NCI-H2196 (cell line): ENCODE results near the gene CFAP206.
A peak's percentile ranks its signal among the peaks of the same experiment; 100 is the strongest.

Experiments used
- DNase-seq: peaks from one replicate; lab custom pipeline; 2025; ENCODE audit not compliant: unreplicated experiment; lab: John Stamatoyannopoulos, UW

Gene CFAP206, protein sequence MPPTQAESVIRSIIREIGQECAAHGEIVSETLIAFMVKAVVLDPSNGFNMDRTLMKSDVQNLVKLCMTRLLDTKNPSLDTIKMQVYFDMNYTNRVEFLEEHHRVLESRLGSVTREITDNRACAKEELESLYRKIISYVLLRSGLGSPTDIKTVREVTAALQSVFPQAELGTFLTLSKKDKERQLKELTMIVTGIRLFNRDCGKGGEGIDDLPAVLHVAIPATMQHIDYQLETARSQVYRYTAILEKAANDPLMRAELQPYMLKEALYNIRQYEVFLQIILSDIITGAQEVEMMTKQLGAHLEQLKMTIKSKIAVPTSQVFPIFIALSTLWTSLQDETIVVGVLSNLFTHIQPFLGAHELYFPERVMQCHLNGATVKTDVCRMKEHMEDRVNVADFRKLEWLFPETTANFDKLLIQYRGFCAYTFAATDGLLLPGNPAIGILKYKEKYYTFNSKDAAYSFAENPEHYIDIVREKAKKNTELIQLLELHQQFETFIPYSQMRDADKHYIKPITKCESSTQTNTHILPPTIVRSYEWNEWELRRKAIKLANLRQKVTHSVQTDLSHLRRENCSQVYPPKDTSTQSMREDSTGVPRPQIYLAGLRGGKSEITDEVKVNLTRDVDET

DNA sequence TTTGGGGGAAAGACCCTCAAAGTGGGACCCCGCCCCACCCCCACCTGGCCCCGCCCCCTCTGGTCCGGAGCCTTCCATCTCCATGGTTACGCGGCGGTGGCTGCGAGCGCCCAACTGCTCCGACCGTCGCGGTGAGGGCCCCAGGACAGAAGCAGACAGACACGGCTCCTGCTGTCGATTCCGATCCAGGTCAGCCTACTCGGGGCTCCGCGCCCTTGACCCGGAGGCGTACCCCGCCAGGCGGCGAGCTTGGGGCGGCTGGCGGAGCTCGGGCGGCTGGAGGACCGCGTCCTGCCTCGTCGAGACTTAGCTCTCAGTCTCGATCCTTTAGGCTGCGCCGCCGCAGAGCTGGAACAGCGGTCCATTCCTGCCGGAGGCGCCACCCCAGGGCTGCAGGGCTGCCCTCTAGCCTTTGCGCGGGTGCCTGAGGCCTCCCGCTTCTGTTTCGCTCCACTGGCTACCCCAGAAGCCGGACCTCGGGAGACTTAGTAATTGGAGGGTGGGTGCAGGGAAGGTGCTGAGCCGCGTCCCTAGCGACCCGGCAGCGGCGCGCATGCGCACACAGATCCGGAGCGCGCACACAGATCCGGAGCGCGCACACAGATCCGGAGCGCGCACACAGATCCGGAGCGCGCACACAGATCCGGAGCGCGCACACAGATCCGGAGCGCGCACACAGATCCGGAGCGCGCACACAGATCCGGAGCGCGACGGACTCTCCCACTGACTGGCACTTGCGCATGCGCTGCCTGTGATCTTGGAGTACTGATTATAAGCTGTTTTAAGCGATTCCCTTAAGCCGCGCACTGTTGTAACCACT is at the start of gene CFAP206:
Gene CFAP206 (plus strand): TSS at position 72 of the 820 bp plus-strand sequence. CDS start 1,868 bp downstream, outside the sequence.
- DNase-seq = peak; percentile 85

DNA sequence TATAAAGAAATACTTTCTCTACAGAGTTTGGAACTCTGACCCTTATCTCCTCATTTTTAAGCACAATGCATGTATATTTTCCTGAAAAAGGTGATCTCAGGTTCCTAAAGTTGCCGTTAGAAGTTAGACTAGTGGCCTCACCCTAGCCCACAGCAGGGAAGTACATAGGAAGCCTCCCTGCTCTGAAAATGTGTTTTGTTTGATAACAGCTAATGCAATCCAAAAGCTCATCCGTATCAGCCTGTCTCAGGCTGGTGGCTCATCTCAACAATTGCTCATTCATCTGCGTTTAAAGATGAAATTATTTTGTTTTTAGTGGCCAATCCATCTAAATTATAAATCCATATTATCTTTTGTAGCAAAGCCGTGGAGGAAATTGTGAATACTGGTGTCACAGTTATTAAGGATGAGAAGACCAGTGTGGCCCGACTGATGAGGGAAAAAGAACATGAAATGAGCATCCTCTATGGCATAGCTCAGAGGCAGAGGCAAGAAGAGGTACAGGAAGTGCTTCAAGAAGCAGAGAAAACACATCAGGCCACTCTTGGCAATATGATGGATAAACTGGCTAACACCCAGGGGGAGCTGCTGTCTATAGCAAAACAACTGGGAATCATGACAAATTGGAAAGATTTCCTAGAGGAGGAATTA is 43.0 kb upstream of the CFAP206 start:
- no peak for DNase-seq

DNA sequence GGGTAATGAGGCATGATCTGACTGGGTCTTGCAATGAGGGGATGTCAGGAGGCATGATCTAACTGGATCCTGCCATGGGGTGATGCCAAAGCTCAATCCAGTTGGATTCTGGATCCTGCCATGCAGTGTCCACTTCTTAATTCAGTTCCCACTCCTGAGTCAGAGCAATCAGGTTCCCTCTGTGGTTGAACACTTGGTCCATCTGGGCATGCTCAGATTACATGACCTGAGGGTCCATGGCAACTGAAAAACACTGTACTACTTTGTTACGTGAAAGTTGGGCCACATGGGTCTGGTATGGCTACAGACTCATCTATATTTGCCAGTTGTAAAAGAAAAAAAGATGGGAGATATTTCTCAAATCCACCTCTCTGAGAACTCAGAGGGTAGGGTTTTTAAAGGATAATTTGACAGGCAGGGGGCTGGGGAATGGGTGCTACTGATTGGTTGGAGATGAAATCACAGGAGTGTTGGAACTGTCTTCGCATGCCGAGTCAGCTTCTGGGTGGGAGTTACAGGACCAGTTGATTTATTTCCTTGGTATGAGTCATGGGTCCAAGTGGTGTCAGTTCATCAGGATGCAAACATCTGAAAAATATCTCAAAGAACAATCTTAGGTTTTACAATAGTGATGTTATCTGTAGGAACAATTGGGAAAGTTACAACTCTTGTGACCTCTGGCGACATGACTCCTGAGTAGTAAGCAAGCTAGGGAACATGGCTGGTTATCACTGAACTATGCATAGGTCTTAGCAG is 41.5 kb upstream of the CFAP206 start:
- no peak for DNase-seq

DNA sequence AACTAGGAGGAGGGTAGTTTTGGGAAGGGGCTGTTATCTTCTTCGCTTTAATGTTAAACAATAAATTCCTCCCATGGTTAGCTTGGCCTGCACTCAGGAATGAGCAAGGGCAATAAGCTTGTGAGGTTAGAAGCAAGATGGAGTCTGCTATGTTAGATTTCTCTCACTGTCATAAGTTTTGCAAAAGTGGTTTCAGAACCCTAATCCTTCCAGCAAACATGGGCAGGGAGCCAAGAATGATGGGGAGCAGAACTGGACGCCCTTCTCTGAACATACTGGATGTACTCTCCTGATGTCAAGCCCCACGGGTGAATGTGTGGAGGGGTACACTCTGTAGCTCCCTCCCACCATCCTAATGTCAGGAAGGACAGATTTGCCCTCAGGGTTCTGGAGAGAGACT is 40.9 kb upstream of the CFAP206 start:
- DNase-seq = no peak

DNA sequence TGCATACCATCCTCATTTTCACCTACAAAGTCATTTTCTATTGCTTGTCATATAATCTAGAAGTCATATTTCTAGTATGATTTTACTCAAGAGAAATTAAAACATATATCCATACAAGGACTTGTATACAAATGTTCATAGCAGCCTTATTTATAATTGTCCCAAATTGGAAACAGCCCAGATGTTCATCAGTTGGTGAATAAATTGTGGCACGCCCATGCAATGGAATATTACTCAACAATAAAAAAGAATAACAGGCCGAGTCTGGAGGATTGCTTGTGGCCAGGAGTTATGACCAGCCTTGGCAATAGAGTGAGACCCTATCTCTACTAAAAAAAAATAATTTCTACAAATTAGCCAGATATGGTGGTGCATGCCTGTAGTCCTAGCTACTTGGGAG is 34.4 kb upstream of the CFAP206 start:
- no peak for DNase-seq

DNA sequence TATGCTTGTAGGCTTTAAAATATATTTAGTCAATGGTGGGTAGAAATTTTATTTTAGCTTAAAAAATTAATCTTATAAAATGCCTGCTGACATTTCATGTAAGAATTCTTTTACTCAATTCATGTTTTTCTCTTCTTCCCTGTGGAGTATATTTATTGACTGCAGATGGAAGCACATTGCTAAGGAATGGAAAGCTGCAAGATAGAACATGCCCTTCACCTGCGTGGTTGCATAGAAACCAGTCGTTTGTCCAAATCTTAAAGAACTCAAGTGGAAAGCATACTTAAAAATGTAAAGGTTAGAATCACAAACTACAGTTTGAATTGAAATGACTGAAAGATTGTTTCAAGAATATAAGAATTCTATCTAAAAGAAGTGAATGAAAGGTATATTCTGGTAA is 32.5 kb upstream of the CFAP206 start:
- no peak for DNase-seq

DNA sequence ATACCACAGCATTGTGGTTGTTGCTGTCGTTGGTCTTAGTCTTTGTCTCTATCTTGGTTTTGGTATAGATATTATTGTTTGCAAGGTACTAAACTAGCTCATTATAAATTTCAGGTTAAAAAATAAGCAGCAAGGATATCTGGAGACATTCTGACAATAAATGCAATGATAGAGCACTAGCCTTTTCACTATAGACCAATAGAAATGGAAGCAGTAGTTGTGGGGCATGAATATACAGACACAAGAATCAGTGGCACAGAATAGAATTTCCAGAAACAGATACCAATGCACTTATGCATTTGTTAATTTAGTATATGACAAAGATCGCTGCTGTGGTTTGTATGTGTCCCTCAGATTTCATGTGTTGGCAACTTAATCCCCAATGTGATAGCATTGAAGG is 31.1 kb upstream of the CFAP206 start:
- no peak for DNase-seq

DNA sequence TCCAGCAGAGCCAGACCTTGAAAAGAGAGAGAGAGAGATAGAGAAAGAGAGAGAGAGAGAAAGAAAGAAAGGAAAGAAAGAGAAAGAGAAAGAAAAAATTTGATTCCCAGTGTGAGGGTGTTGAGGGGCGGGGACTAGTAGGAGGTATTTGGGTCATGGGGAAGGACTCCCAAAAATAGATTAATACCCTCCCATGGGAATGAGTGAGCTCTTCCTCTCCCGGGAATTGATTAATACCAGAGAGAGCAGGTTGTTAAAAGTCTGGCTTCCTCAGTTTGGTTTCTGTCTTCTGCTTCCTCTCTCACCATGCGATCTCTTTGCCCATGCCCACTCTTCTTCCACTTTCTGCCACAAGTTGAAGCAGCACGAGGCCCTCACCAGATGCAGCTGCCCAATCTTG is 28.8 kb upstream of the CFAP206 start:
- DNase-seq = no peak

DNA sequence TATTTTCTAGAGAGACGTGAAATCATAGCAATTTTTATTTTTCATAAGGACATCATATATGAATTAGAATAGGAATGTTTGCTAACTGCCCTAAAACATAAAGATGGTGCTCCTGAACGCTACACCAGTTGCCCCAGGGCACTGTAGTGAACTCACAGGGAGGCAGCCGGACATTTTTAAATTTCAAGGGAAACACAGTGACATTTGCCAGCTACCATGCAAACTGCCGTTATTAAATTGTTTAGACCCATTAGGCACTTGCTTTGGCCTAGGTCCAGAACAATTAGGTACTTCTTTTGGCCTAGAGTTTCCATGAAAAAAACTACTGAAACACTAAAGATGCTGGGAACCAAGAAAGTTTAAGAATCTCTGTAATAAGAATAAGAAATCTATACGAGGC is 24.9 kb upstream of the CFAP206 start:
- DNase-seq = no peak

DNA sequence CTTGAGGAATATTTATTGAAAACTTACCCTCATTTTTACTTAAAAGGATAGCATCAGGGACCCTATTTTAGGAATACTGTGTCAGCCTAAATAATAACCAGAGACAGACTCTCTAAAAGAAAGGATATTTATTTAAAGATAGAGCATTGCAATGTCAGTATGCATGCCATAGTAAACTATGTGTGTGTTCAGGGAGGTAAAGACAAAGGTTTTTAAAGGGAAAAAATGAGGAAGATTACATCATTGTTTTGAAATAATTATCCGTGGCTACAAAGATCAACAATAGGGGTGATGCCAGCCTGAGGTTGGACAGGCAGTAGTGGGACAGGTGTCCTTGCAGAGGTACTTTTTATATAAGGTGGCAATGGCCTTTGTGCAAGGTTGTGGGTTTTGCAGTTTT is 23.7 kb upstream of the CFAP206 start:
- no peak for DNase-seq

DNA sequence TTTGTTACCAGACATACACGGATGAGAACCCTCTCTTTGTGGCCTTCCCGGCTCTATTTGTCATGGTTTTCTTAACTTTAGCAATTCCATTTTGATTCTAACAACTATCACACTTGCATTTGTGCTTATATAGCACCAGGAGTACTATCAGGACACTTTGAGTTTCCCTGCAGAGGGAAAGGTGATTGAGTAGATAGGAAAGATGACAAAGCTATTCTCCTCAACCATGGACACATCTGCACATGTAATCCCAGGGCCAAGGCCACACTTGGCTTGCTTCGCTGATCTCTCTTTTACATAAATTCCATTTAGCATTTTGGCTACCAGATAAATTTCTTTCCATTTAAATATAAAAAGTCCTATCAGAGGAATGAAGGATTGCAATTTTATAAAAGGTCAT is 23.3 kb upstream of the CFAP206 start:
- DNase-seq = no peak

DNA sequence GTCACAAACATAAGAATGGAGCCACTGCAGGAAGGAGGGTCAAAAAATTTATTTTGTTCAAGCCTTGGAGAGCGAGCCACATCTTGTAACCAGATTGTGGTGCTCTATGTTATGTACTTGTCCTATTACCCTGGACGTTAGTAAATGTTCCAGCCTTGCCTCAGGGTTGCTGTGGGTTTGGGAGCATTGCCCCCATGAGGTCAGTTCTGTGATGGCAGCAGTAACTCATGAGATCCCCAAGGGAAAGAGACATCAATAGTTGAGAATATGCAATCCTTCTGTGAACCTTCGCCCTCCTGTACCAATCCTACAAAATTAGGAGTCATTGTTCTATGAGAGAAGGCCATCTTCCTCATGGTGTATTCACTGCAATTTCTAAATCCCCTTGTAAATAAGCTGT is 16.4 kb upstream of the CFAP206 start:
- peak; percentile 52 for DNase-seq

DNA sequence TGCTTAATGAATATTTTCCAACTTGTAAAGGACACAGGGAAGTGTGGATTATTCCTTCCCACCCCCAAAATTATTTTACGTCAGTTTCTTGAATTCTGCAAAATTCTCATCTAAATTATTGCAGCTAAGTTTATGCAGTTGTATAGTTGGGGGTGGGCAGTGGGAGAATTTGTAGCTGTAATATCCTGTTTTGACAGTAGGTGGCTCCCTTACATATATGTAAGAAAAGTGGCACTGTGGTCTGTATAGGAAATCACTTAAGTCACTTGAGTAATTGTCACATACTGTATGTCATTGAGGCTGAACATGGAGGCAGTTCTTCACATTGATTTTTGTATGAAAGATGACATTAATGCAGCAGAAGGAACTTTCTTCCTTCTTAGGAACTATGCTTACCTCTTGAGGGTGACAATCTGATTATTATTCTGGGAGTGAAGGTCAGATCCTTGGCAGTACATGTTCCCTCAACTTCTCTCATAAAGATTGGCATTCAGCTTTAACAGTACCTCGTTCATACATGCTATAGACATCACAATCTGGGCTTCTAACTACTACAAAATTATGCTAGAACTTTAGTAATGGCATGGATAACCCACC is 14.6 kb upstream of the CFAP206 start:
- peak; percentile 62 for DNase-seq

DNA sequence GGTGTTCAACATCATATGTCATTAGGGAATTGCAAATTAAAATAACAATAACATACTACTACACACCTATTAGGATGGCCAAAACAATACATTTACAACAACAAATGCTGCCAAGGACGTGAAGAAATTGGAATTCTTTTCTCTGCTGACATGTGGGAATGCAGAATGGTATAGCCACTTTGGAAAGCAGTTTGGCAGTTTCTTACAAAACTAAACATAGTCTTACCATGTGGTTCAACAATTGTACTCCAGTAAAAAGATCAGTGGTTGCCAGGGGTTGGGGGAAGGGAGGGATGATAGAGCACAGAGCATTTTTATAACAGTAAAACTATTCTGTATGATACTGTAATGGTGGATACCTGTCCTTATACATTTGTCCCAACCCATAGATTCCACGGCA is 12.3 kb upstream of the CFAP206 start:
- DNase-seq = no peak

DNA sequence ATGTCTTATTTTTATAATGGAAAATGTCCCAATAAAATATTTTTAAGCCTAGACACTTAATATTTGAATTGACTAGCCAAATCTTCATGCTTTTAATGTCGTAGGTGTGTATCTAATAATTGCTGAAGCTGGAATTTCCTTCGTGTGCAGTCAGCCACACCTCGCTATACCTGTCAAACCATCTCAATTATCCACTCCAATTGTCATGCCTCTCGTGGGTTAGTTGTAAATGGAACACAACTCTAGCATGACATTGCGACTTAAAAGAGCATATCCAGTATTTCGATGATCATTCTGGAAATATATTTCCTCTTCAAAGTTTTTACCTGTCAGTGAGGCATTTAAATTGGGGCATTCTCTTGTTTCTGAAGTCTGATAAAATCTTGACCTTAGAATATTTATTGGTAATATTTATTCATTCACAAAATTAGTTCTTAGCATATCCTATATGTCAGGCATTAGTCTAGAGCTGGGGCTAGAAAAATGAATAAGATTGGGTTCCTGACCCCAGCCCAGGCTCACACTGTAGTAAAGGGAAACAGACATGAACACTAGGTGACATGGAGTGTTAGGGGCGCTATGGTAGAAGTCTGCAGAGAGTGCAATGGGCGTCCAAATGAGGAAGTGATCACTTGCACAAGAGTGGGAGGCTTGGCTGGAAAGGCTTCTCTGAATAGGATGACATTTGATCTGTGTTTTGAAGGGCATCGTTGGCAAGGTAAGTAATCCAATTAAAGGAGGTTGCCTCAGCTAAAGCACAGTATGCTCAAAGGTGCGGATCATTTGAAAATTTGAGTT is 11.0 kb upstream of the CFAP206 start:
- peak; percentile 11 for DNase-seq

DNA sequence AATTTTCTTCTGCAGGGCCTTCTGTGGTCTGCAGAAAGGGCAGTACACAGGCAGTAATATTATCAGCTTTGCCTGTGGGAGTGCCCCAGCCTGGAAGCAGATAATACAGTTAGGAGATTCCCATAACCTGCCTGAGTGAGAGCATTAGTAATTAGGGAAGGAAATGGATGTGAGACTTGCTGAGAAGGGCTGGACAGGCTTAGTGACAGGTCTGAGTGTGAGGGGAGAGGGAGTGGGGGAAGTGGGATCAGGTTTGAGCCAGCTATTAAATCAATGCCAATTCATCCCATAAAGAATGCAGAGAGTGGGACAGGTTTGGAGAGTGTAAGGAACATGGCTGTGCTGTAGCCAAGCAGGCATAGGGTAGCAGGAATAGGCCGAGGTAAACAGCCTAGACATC is 10.1 kb upstream of the CFAP206 start:
- DNase-seq = no peak

DNA sequence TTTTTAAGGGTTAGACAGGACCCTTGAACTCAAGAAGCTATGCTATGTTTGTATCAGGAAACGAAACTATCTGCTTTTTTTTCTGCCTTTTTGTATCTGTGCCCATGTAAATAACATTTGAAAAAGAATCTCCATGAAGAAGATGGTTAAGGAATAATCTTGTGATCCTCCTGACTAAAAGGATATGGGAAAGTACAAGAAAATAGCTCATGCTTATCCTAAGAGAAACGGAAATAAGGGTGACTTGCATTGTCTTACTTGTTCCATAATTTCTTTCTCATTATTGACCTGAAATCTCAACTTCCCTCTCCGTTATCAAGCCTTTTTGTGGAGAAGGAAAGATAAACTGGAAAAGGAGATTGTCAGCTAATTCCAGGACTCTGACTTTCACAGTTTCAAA is 5.9 kb upstream of the CFAP206 start:
- no peak for DNase-seq

DNA sequence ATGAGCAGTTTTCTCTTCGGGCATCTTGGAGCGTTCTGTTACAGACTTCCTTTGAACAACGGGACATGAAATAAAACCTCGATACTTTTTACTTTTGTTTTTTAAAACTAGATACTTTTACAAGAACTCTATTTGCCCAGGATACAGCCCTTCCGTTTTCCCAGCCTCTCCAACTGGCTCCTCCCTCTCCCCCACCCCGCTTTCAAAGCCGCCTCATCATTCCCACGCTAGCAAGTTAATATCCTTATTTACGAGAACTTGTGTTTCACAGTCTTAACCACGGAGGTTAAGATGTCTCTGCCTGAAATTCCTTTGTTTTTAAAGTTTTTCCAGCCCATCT is 241 bp upstream of the CFAP206 start:
- no peak for DNase-seq

DNA sequence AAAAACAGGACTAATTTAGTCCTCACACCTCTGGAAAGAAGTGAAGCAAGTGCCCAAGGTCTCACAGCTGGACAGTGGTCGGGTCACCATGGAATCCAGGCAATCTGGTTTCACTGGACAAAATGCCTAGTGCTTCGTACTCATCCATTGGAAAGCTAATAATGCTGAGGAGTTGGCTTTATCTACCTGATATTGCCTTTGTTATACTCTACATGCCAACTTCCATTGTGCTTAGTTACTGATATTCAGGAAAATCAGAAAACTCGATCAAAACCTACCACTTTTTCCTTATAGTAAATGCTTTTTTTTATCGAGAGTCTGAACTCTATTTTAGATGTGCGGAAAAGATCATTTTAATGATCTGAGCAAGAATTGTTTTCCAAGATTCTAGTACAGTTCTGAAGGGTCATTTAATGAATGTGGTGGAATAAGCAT is 966 bp downstream of the CFAP206 start:
- DNase-seq = no peak

DNA sequence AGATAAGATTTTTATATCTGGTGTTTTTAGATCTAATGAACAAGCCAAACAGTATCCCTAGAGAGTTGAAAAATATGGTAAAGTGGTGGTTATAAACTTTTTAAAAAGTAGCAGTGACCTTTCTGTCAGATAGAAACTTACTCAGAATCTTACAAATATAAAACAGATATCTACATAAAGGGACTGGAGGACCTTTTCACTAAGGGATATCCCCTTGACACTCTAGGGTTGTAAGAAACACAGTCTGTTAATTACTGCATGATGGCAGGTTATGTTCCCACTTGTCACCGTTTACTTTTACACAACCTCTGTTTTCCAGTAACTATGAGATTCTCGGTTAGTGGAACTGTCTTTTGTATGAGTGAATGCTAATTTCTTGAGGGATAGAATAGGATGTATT is 11.5 kb downstream of the CFAP206 start:
- no peak for DNase-seq
